Heart left ventricle (tissue), 16 donors: ENCODE measurements around the gene ZNF354B. TPM values are rescaled to one million over a fixed set of nuclear protein-coding genes. Genes with fewer than 3 reads are reported as not detected.
"Not testable (repeated sequence)": the region's sequence is repeated elsewhere in the genome, so short reads cannot be mapped to it uniquely, and the experiment has no call there.

Experiments used
- ATAC-seq, 4 donors: fragments of 200-7000 bp; cut with Tn5 transposase; one replicate each; pipeline ENCODE4 v1.9.1; 2020 to 2022; ENCODE audit warnings: moderate library complexity in 4 of 4, mild to moderate bottlenecking in 3 of 4, moderate number of reproducible peaks in 1 of 4
- DNase-seq, 5 donors: peaks; one replicate each; pipeline ENCODE4 v3.0.0-alpha.2; 2020
- H3K27ac ChIP-seq, 12 donors: fragments of 200-600 bp; sonication (generic) in 4 of 12; one replicate each; pipeline versions ENCODE4 v1.5.0 to v1.8.0; 2016 to 2022; ENCODE audit warnings: mild to moderate bottlenecking in 2 of 12
- H3K27me3 ChIP-seq, 9 donors: fragments of 200-600 bp; sonication (generic) in 2 of 9; one replicate each; pipeline versions ENCODE4 v1.5.1 to v1.8.0; 2016 to 2022; ENCODE audit warnings: mild to moderate bottlenecking in 3 of 9
- H3K36me3 ChIP-seq, 9 donors: fragments of 200-600 bp; sonication (generic) in 2 of 9; one replicate each; pipeline versions ENCODE4 v1.5.0 to v1.8.0; 2018 to 2022; ENCODE audit warnings: mild to moderate bottlenecking in 2 of 9
- H3K4me1 ChIP-seq, 12 donors: fragments of 200-600 bp; sonication (generic) in 4 of 12; one replicate each; pipeline versions ENCODE4 v1.5.0 to v1.8.0; 2016 to 2022; ENCODE audit warnings: mild to moderate bottlenecking in 3 of 12
- H3K4me3 ChIP-seq, 12 donors: fragments of 200-600 bp; sonication (generic) in 4 of 12; one replicate each; pipeline versions ENCODE4 v1.5.0 to v1.8.0; 2017 to 2022; ENCODE audit warnings: mild to moderate bottlenecking in 9 of 12, moderate library complexity in 4 of 12
- H3K9me3 ChIP-seq, 12 donors: fragments of 200-600 bp; sonication (generic) in 4 of 12; one replicate each; pipeline versions ENCODE4 v1.5.0 to v1.8.0; 2016 to 2022; ENCODE audit warnings: mild to moderate bottlenecking in 1 of 12
- POLR2A ChIP-seq, 2 donors: fragments of 450-650 bp; IDR thresholded peaks; one replicate each; pipeline ENCODE4 v1.6.1; 2017; ENCODE audit warnings: antibody characterized with exemption in 2 of 2, mild to moderate bottlenecking in 2 of 2, moderate library complexity in 2 of 2
- WGBS, 4 donors: extraction: QIAGEN DNeasy Blood & Tissue Kit in 2 of 4; methylation state at CpG; one replicate each; pipeline versions ENCODE4 v1.1.5 to v1.1.7; 2013 to 2018; 5-methylcytosine and 5-hydroxymethylcytosine counted together
- intact Hi-C, 10 donors: fragments of 100-400 bp; cut with DNase I; formaldehyde crosslinking; loops; one replicate each; pipeline versions ENCODE4 v1.11.1 to v1.14.2; 2022
- polyA plus RNA-seq, 2 donors: library from polyadenylated mRNA; stranded (reverse); fragments of 200-250 nt; gene quantifications; one replicate each; pipeline ENCODE4 v1.2.3, GENCODE V29; 2013
- total RNA-seq, 9 donors: library from RNA; depleted of rRNA in 2 of 9; stranded (reverse); fragments of >200 nt in 2 of 9; fragmentation: NEBNext Ultra II Directional in 3 of 9; extraction: Animal tissue kit (Norgen Biotek cat#: 25700) in 3 of 9; gene quantifications; one replicate each; pipeline versions ENCODE4 v1.1.0 to v1.2.4, GENCODE V29; 2016 to 2023
- TF ChIP-seq, protein P1 (sequence below), 12 donors: fragments of 200-600 bp; sonication (generic) in 4 of 12; IDR thresholded peaks; one replicate each; pipeline versions ENCODE4 v1.5.0 to v1.8.0; 2018 to 2022; ENCODE audit warnings: antibody characterized with exemption in 12 of 12, mild to moderate bottlenecking in 5 of 12
- donor health status: ischemic (EF 13 %, LVEDD 7.1; RV severe dilation, severe dysfunction).
- donor health status: healthy with polysubstance abuse.
- donor health status: DM: no; HTN: yes; CAD: no.
- donor health status: DM: no; HTN: no; CAD: no.
- donor health status: ischemic (EF 25% LVEDD 6.9; RV normal size, moderate dysfunction).
- donor health status: ischemic (EF 25% LVEDD 5.7; RV mildly dilated, moderate dysfunction).
- donor health status: healthy.
- donor health status: DM: yes; HTN: yes; CAD: no.
- donor health status: ischemic (EF 35%, LVEDD 5.7; RV mildly dilated, moderate dysfunction).
- donor health status: nonischemic (EF 11% LVEDD 7.7; RV severe dilation, severe dysfunction).
- donor health status: DM: yes; HTN: yes; CAD: no.
- donor health status: PGD.
- donor health status: ischemic (EF 29% LVEDD 5.4; RV normal size, mild dysfunction).
- donor health status: nonischemic (EF 23%, LVEDD 6.1; RV moderate dilation, normal function).

ZNF354B gene
- total and polyA plus RNA-seq, 11 donors = 3.5 to 11.9 (median 7.0) TPM

DNA sequence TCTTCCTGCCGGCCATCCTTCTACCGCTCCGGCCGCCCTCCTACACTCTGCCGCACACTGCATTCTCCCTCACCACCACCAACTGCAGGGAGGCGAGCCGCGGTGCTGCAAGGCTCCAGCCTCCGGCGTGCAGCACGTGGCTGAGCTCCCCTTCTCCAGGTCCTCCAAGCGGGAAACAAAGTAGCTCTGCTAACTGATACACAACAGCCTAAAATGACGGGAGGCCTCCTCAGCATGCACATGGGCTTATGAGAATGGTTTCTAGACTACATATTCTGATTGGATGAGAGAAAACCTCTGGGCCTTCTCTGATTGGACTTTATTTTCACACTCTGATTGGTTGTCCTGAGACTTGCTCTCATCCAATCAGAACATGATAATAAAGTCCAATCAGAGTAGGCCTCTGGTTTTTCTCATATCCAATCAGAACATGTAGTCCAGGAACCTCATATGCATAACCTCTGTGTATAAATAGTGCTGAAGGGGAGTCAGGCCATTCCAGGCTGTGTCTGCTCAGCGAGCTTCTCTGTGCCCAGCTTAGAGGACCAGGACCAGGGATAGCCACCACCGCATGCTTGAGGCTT is 27.0 kb upstream of the ZNF354B start:
- WGBS, 4 donors = 65 to 94% (median 86%) methylated on average over 15 of the region's 15 CpGs
- intact Hi-C loops = loop anchor here in 1 of 10 donors (10.0 kb wide), 1 partner anchor 98 kb away; the partner anchor contains the start of gene ZNF354A
- no peak for ATAC-seq

DNA sequence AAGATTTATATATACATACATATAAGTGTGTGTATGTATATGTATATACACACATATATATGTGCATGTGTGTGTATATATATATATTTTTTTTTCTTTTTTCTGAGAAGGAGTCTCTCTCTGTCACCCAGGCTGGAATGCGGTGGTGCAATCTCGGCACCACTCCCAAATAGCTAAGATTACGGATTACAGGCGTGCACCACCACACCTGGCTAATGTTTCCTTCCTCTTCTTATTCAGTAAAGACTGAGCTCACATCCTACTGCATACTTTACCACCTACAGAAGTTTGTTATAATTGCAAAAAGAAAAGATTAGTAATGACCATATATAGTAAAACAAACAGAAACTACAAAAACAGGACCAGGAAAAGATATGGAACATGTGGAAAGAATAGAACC is 23.1 kb upstream of the ZNF354B start:
- TF ChIP-seq, protein P1, sequence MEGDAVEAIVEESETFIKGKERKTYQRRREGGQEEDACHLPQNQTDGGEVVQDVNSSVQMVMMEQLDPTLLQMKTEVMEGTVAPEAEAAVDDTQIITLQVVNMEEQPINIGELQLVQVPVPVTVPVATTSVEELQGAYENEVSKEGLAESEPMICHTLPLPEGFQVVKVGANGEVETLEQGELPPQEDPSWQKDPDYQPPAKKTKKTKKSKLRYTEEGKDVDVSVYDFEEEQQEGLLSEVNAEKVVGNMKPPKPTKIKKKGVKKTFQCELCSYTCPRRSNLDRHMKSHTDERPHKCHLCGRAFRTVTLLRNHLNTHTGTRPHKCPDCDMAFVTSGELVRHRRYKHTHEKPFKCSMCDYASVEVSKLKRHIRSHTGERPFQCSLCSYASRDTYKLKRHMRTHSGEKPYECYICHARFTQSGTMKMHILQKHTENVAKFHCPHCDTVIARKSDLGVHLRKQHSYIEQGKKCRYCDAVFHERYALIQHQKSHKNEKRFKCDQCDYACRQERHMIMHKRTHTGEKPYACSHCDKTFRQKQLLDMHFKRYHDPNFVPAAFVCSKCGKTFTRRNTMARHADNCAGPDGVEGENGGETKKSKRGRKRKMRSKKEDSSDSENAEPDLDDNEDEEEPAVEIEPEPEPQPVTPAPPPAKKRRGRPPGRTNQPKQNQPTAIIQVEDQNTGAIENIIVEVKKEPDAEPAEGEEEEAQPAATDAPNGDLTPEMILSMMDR (IDR thresholded peaks at IDR 0.05) = no peak
- TF ChIP-seq POLR2A (IDR thresholded peaks at IDR 0.05) = no peak
- Histone ChIP-seq H3K4me1 (no peaks in the 10 kb centered on the region), H3K27me3 (peaks cover 0 to 4% (median 0%) of the 10 kb centered on the region in 9 donors), H3K9me3 (no peaks in the 10 kb centered on the region), H3K36me3 (no peaks in the 10 kb centered on the region), H3K4me3 (no peak overlapping the region), H3K27ac (no peak overlapping the region)
- no peak for DNase-seq
- WGBS, 4 donors = 42 to 85% (median 70%) methylated on average over 4 of the region's 4 CpGs
- ATAC-seq = no peak
- intact Hi-C loops = loop anchor here in 3 of 10 donors (5.0 to 10.0 kb wide), 3 partner anchors 102 to 554 kb away; partner anchors contain the start of gene ZNF354A (in 2 of the 3)

More for the DNA sequence above, 27.0 kb upstream of the ZNF354B start:
- no peak for DNase-seq
- H3K36me3 ChIP-seq = no peaks in the 10 kb centered on the region
- H3K4me3 ChIP-seq = no peak overlapping the region
- H3K9me3 ChIP-seq = no peaks in the 10 kb centered on the region
- no peak overlapping the region for H3K27ac ChIP-seq
- H3K4me1 ChIP-seq = no peaks in the 10 kb centered on the region
- H3K27me3 ChIP-seq = no peaks in the 10 kb centered on the region
- TF ChIP-seq POLR2A (IDR thresholded peaks at IDR 0.05) = no peak
- TF ChIP-seq, protein P1 (IDR thresholded peaks at IDR 0.05) = no peak

DNA sequence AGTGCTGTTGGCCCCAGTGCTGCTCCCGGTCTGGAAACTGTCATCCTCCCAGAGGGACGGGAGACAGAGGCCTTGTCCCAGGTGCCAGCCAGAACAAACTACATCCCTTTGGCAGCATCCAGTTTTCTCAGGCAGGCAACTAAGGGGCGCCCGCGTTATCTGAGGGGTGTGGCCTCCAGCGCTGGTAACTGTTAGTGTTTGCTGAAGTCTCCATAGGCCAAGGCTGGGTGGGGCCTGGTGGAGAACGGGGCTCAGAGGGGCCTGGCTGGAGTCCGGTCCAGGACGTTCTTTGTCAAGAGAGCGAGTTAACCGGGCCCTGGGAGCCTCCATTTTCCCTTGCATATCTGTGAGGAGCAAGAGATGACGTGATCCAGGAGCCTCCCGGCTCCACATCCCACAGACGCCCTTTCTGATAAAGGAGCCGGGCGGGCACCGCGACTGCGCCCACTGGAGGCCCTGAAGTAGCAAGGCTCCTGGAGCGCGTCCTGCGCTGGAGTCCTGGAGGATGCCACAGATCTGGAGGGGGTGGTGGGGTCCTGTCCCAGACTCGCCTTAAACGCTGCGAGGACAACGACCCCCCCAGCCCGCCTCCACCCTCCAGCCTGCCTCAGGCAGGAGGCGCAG is 20.9 kb upstream of the ZNF354B start:
- peak in 2 of 4 donors; percentile 16 to 33 for ATAC-seq
- H3K36me3 ChIP-seq, DNase-seq, H3K27ac ChIP-seq, H3K27me3 ChIP-seq, H3K4me3 ChIP-seq, H3K4me1 ChIP-seq, H3K9me3 ChIP-seq: not testable (repeated sequence)
- intact Hi-C loops = loop anchor here in 3 of 10 donors (5.0 to 10.0 kb wide), 3 partner anchors 104 to 557 kb away; partner anchors contain the start of gene ZNF354A (in 2 of the 3)
- 58 to 88% (median 79%) methylated on average over 5 to 28 of the region's 28 CpGs for WGBS, 4 donors

DNA sequence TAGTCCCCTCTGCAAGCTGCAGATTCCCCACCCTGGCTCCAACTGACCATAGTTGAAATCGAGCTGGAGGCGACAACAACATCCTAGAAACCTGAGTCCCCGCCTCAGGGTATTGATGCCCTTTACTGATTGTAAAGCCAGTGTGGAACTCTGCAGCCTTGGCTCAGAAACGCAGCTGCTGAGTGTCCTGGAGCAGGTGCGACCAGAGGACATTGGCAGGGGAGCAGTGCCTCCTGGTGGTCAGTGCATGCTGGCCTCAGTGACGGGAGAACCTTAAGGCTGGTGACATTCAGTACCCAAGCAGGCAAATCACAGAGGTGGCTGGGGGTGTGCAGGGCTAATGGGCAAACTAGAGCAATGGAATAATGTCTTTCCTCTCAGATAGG is 20.4 kb upstream of the ZNF354B start:
- TF ChIP-seq, protein P1 (IDR thresholded peaks at IDR 0.05) = peak in 11 of 12 donors; percentile 26 to 76 (median 56)
- no peak for TF ChIP-seq POLR2A (IDR thresholded peaks at IDR 0.05)
- no peaks in the 10 kb centered on the region for H3K36me3 ChIP-seq
- peaks cover 0 to 4% (median 0%) of the 10 kb centered on the region in 9 donors for H3K27me3 ChIP-seq
- WGBS, 4 donors = 23 to 52% (median 33%) methylated on average over 6 of the region's 6 CpGs
- no peak overlapping the region for H3K27ac ChIP-seq
- DNase-seq (peak in 4 of 5 donors; percentile 47 to 70 (median 56)), ATAC-seq (peak; percentile 83 to 95 (median 88))
- no peaks in the 10 kb centered on the region for H3K9me3 ChIP-seq
- no peak overlapping the region for H3K4me3 ChIP-seq
- no peaks in the 10 kb centered on the region for H3K4me1 ChIP-seq
- intact Hi-C loops = loop anchor here in 3 of 10 donors (5.0 to 10.0 kb wide), 3 partner anchors 105 to 557 kb away; partner anchors contain the start of gene ZNF354A (in 2 of the 3)

DNA sequence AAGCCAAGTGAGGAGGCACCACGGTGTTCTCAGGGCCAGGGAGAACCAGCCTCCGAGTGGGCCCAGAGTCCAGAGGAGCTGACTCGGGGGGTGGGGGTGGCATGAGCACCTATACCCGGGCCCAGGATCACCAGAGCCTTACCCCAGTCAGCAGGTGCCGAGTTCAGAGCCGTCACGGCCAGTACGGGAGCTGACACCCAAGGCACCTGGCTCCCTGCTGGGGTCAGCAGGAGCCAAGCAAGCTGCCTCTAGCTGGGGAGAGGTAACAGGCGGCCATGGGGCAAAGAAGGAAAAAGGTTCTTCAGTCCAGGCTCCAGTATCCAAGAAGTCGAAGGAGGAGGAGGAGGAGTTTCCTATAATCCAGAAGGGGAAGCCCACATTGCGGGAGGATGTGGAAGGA is 19.4 kb upstream of the ZNF354B start:
- H3K36me3 ChIP-seq = not testable (repeated sequence)

More for the DNA sequence above, 19.4 kb upstream of the ZNF354B start:
- not testable (repeated sequence) for H3K9me3 ChIP-seq, H3K4me1 ChIP-seq, H3K27me3 ChIP-seq, H3K4me3 ChIP-seq, H3K27ac ChIP-seq, ATAC-seq, DNase-seq
- 67 to 77% (median 70%) methylated on average over 5 to 11 of the region's 11 CpGs for WGBS, 4 donors
- intact Hi-C loops = loop anchor here in 5 of 10 donors (5.0 to 10.0 kb wide), 3 partner anchors 556 to 566 kb away; no protein-coding TSS in a partner anchor
